Measurements from ENCODE around the gene CDC16. TPM values are rescaled to one million over a fixed set of nuclear protein-coding genes. Genes with fewer than 3 reads are reported as not detected.

Gene CDC16
- total and polyA plus RNA-seq, 2 of the 8 experiments (the other 6 are each of a cell fraction or from before 2014, with no cell fraction given) = 42.5 to 83.4 TPM

GRCh38 chr13:114185182-114185971, 49.3 kb upstream of the CDC16 start:
- TF ChIP-seq NRF1 (IDR thresholded peaks at IDR 0.05; ENCODE audit: low read depth, low read length) (no peak), BCL11A (IDR thresholded peaks at IDR 0.05; ENCODE audit: low read depth in 2 of 2, low read length in 2 of 2) (no peak), CHD1 (IDR thresholded peaks at IDR 0.05; ENCODE audit: low read depth, low read length) (no peak), RAD21 (IDR thresholded peaks at IDR 0.05 in 1 of 2, conservative IDR thresholded peaks at IDR 0.05 in 1 of 2; ENCODE audit: low read depth in 2 of 2, low read length in 2 of 2) (no peak), SP2 (IDR thresholded peaks at IDR 0.05; ENCODE audit: low read length) (no peak)
- CTCF ChIA-PET (ENCODE audit: partially characterized antibody) = interaction anchor here (1.0 kb wide), 1 partner anchor 9 kb away, joined by 3 read pairs; no protein-coding TSS in a partner anchor
- no peak for FAIRE-seq

More at GRCh38 chr13:114185182-114185971, 49.3 kb upstream of the CDC16 start:
- no peak overlapping the region for H4K91ac ChIP-seq (replicated peaks; ENCODE audit: insufficient read length, low read length)
- H3K23ac ChIP-seq (ENCODE audit: insufficient read length) = no peak overlapping the region
- no peak overlapping the region for H3K27ac ChIP-seq (ENCODE audit: low read depth, low read length)
- no peaks in the 10 kb centered on the region for H3K79me2 ChIP-seq (ENCODE audit: control insufficient read depth in 1 of 2, insufficient read depth in 2 of 2, low read length in 2 of 2)
- no peak overlapping the region for H2AK5ac ChIP-seq (ENCODE audit: low read depth, low read length)
- POLR2A ChIA-PET (ENCODE audit: partially characterized antibody) = interaction anchor here (0.6 kb wide), 1 partner anchor 671 kb away, joined by 3 read pairs; no protein-coding TSS in a partner anchor
- no peak overlapping the region for H3K14ac ChIP-seq (ENCODE audit: insufficient read length)
- H2BK12ac ChIP-seq (ENCODE audit: low read depth, low read length) = no peak overlapping the region
- H3K18ac ChIP-seq (ENCODE audit: extremely low read depth, low read length) = no peak overlapping the region
- H3K4me1 ChIP-seq (replicated peaks in 1 of 4; ENCODE audit: control insufficient read depth in 3 of 4, insufficient read depth in 4 of 4, low read length in 3 of 4) = no peaks in the 10 kb centered on the region
- no peak overlapping the region for H4K5ac ChIP-seq (ENCODE audit: insufficient read length, low read depth, low read length)
- no peak overlapping the region for H3K9ac ChIP-seq (replicated peaks in 1 of 4; ENCODE audit: extremely low read depth in 1 of 4, low read depth in 3 of 4, low read length in 3 of 4)
- no peaks in the 10 kb centered on the region; a peak in 1 of 7 replicates for H3K27me3 ChIP-seq (replicated peaks in 1 of 4; ENCODE audit: control insufficient read depth in 3 of 4, extremely low read depth in 1 of 4, insufficient read depth in 3 of 4, low read length in 3 of 4)
- no peaks in the 10 kb centered on the region for H3K79me1 ChIP-seq (ENCODE audit: low read depth, low read length)
- no peak overlapping the region for H2BK120ac ChIP-seq (replicated peaks; ENCODE audit: low read depth, low read length)
- no peak overlapping the region for H2BK20ac ChIP-seq (ENCODE audit: low read length)
- no peak overlapping the region for H2BK15ac ChIP-seq (ENCODE audit: low read length)
- DNase-seq (ENCODE audit: low read depth in 1 of 2, low spot score in 2 of 2) = no peak
- no peaks in the 10 kb centered on the region for H3K36me3 ChIP-seq (ENCODE audit: control insufficient read depth in 2 of 4, insufficient read depth in 4 of 4, low read length in 3 of 4)
- no peaks in the 10 kb centered on the region for H3K9me3 ChIP-seq (ENCODE audit: insufficient read depth in 2 of 2, low read depth in 1 of 2, low read length in 1 of 2)
- 0 out of 2 replicates have a peak overlapping the region, but pooled peaks have one; percentile 76 for H2AFZ ChIP-seq (ENCODE audit: low read length)
- 83% methylated on average over 13 of the region's 15 CpGs; no CpG with 5 or more reads in 1 of the 2 experiments for WGBS, 2 experiments (ENCODE audit: extremely low coverage in 1 of 2, insufficient coverage in 1 of 2, insufficient read length in 1 of 2, insufficient replicate concordance in 2 of 2, low coverage in 1 of 2, low lambda C conversion rate in 2 of 2, missing lambda C conversion rate in 1 of 2)
- H3K4ac ChIP-seq (replicated peaks; ENCODE audit: insufficient read length, low read depth, low read length) = no peak overlapping the region
- H3K4me3 ChIP-seq (ENCODE audit: extremely low read depth in 1 of 4, insufficient read depth in 2 of 4, low read depth in 3 of 4, low read length in 4 of 4) = no peak overlapping the region
- no peaks in the 10 kb centered on the region for H4K20me1 ChIP-seq (replicated peaks in 1 of 2; ENCODE audit: control insufficient read depth in 1 of 2, insufficient read depth in 2 of 2, low read length in 2 of 2)
- no peak overlapping the region for H3K56ac ChIP-seq (replicated peaks; ENCODE audit: insufficient read length, low read depth, low read length)
- no peak overlapping the region for H3K4me2 ChIP-seq (ENCODE audit: insufficient read depth in 1 of 2, low read depth in 2 of 2, low read length in 2 of 2)
- H2BK5ac ChIP-seq (ENCODE audit: low read depth, low read length) = no peak overlapping the region
- no peaks in the 10 kb centered on the region; the same call in 1 of the 2 replicates for H3K23me2 ChIP-seq (ENCODE audit: low read depth, low read length)
- H4K8ac ChIP-seq (ENCODE audit: extremely low read depth, insufficient read depth, low read length) = peak overlapping the region; percentile 85
